Measurements from ENCODE around the gene TRPV5. TPM values are rescaled to one million over a fixed set of nuclear protein-coding genes. Genes with fewer than 3 reads are reported as not detected.

The TRPV5 gene
- total RNA-seq, 6 experiments from 2014 or later, result not detected

GRCh38 chr7:142866361-142867096 is 67.0 kb downstream of the TRPV5 start:
- no peaks in the 10 kb centered on the region for H3K4me1 ChIP-seq
- no peaks in the 10 kb centered on the region for H3K9me3 ChIP-seq
- no peak for DNase-seq
- H3K27me3 ChIP-seq, result no peaks in the 10 kb centered on the region
- WGBS (ENCODE audit: insufficient coverage, low coverage, low lambda C conversion rate, missing lambda C conversion rate), result 25% methylated on average over 8 of the region's 18 CpGs
- intact Hi-C loops (cut with DNase I), result no loop called here
- ATAC-seq, result peak; percentile 83 to 93 (median 90)
- no peak overlapping the region for H3K27ac ChIP-seq
- no peak overlapping the region for H3K4me3 ChIP-seq
- peak; percentile 62 to 73 (median 68) for TF ChIP-seq CTCF (IDR thresholded peaks at IDR 0.05)
- no peak for TF ChIP-seq POLR2A (IDR thresholded peaks at IDR 0.05)
- no peaks in the 10 kb centered on the region for H3K36me3 ChIP-seq

- Histone ChIP-seq H3K9me3 (no peaks in the 10 kb centered on the region), H3K36me3 (no peaks in the 10 kb centered on the region), H3K4me3 (no peak overlapping the region), H3K4me1 (no peaks in the 10 kb centered on the region), H3K27me3 (no peaks in the 10 kb centered on the region), H3K27ac (no peak overlapping the region)
- DNase-seq (no peak), ATAC-seq (no peak)
- 44% methylated on average over 6 of the region's 13 CpGs for WGBS (ENCODE audit: insufficient coverage, low coverage, low lambda C conversion rate, missing lambda C conversion rate)
- TF ChIP-seq POLR2A (IDR thresholded peaks at IDR 0.05) (no peak), CTCF (IDR thresholded peaks at IDR 0.05) (no peak)
- intact Hi-C loops (cut with DNase I), result no loop called here
These were observed 67.8 kb downstream of the TRPV5 start for GRCh38 chr7:142865766-142866165.

GRCh38 chr7:142864980-142865747 is 68.4 kb downstream of the TRPV5 start:
- no peaks in the 10 kb centered on the region for H3K27me3 ChIP-seq
- H3K27ac ChIP-seq, result no peak overlapping the region
- H3K4me3 ChIP-seq, result no peak overlapping the region
- WGBS (ENCODE audit: insufficient coverage, low coverage, low lambda C conversion rate, missing lambda C conversion rate), result 54% methylated on average over 6 of the region's 14 CpGs
- ATAC-seq, result no peak
- no peaks in the 10 kb centered on the region for H3K36me3 ChIP-seq
- DNase-seq, result no peak
- TF ChIP-seq POLR2A (IDR thresholded peaks at IDR 0.05), result no peak
- TF ChIP-seq CTCF (IDR thresholded peaks at IDR 0.05), result no peak
- no peaks in the 10 kb centered on the region for H3K9me3 ChIP-seq
- no peaks in the 10 kb centered on the region for H3K4me1 ChIP-seq
- intact Hi-C loops (cut with DNase I), result no loop called here

- 96% methylated on average over 13 of the region's 37 CpGs for WGBS (ENCODE audit: insufficient coverage, low coverage, low lambda C conversion rate, missing lambda C conversion rate)
- Histone ChIP-seq H3K9me3 (no peaks in the 10 kb centered on the region), H3K36me3 (no peaks in the 10 kb centered on the region), H3K27me3 (no peaks in the 10 kb centered on the region), H3K4me1 (no peaks in the 10 kb centered on the region), H3K27ac (no peak overlapping the region), H3K4me3 (no peak overlapping the region)
- intact Hi-C loops (cut with DNase I), result no loop called here
- TF ChIP-seq CTCF (IDR thresholded peaks at IDR 0.05) (no peak), POLR2A (IDR thresholded peaks at IDR 0.05) (no peak)
- DNase-seq (no peak), ATAC-seq (no peak)
These were observed 69.5 kb downstream of the TRPV5 start for GRCh38 chr7:142863891-142864685.
